ENCODE results near the gene MAK.
A peak's percentile ranks its signal among the peaks of the same experiment; 100 is the strongest.
"Not testable (repeated sequence)": the region's sequence is repeated elsewhere in the genome, so short reads cannot be mapped to it uniquely, and the experiment has no call there.

Gene MAK

DNA sequence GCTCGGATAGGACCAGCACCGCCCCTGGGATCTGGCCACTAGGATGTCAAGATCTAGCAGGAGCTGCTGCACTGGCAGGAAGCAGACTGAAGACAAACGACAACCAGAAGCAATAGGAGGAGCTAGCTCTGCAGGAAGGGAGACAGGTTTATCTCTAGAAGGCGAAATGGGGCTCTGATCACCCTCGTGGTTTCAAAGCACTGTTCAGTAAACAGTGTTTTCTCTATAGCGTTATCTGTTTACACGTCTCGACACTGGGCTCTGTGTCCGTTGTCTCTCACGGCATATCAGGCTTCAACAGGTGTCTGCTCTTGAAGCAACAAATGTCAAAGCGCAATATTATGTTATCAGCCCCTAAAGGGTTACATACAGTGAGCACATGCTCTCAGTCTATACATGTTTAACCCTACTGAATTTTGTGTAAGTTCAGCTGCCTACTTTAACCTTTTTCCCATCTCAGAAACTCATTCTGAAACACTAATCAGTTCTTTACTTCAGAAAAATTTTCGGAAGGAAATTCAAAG is 66.9 kb downstream of the MAK start:
- no peak for DNase-seq

DNA sequence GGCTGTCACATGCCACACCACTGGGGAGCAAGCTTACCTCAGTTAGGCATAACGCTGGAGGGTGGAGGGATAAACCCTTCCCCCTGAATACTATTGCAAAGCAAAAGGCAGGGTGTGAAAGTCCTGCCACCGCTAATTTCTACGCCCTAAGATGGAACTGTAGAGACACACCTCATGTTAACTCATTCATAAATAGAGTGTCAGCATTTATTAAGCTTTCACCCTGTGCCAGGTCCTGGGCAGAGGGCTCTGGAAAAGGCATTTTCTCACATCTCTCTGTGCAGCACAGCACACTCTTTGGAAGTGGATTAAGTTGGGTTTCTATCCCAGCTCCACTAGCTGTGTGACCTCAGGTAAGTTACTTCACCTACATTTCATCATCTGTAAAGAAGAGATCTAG is 68.9 kb downstream of the MAK start:
- no peak for DNase-seq

DNA sequence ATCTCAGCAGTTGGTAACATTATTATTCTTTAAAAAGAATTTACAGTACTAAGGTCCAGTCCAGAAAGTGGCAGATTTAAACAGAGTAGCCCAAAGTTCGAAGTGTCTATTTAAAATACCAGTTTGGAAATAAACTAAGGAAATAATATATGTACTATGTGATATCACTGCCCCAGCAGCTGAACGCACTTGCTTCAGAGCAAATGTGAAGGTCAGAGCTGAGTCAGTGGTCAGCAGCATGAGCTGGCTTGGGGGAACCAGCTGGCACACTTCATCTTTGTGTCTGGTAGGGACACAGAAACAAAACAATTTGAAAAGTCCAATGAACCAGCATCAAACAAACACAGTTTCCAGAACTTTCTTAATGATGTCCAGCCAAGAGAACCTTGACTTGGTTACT is 75.3 kb downstream of the MAK start:
- no peak for DNase-seq

DNA sequence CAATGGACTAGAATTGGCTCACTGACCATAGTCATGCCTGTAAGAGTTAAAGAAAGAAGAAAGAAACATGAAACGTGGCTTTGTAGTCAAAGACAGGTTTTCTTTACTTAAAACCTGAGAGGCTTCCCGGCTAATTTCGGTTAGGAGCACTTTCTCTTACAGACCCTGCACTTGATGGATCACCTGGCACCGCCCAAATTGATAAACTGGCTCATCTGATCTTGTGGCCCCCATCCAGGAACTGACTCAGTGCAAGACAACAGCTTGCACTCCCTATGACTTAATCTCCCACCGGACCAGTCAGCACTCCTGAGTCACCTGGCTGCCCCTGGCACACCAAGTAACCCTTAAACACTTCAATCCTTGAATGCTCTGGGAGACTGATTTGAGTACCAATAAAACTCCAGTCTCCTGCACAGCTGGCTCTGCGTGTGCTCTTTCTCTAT is 78.4 kb downstream of the MAK start:
- DNase-seq: peak; percentile 27

DNA sequence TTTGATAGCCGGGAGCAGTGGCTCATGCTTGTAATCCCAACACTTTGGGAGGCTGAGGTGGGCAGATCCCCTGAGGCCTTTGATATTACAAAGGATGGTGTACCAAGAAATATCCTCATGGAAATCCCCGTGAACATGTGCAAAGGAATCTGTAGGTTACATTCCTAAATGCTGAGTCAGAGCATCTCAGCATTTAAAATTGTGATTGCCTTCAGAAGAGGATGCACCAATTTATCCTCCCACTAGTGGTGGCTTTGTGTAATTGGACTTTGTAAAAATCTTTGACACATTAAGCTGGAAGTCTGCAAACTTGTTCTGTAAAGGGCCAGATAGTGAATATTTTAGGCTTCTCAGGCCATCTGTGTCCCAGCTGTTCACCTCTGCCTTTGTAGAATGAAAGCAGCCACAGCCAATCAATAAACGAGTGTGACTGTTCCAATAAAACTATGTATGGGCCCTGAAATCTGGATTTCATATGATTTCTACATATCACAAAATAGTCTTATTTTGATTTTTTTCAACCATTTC is 79.0 kb downstream of the MAK start:
- DNase-seq: peak; percentile 71

DNA sequence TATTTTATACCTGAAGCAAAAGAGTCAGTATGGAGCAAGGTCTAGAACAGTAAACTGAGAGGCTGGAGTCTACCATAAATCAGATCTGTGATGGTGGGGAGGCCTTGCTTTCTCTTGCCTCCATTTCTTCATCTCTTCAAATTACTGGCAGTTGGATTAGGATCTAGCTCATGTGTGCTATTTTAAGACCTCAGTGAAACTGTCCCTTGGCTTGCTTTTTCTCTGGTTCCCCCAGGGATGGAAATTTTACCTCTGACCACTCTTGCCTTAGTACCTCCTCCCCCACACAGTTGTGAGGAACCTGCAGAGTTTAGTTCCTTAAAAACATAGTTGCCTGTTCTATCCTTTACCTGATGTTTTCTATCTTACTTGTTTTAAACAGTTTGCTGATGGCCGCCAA is 82.3 kb downstream of the MAK start:
- no peak for DNase-seq

DNA sequence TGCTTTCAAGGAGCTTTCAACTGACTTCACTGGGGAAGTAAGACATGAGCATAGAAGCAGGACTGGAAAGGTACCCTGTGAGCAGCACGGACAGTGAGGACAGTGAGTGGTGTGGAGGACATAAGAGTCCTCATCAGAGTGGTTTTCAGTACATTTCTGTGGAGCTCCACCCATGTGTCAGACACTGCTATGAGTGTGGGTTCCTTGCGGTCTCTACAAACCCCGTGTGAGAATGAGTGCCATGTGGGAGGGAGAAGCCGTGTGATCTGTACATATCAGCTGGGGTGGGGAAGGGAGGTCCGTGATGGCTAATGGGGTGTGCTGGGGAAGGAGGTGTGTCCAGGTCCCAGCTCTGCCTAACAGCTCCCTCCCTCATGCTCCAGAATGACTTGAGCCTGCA is 86.6 kb downstream of the MAK start:
- not testable (repeated sequence) for DNase-seq

DNA sequence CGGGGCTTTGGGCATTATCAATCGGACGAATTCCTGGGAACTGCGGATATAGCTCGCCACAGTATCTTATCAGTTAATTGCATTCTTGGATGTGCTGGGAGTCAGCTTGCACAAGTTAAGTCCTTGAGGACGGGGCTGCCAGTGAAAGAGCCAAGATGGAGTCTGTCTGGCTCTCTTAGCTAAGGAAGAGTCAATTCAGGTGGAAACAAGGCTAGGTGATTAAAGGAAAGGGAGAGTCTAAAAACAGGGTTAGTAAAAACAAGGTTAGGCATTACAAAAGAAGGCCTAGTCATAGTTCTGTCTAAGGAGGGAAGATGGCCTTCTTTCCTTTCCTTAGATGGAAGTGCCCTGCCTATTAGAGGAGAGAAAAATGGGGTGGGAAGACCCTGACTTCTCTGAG is 87.8 kb downstream of the MAK start:
- not testable (repeated sequence) for DNase-seq

DNA sequence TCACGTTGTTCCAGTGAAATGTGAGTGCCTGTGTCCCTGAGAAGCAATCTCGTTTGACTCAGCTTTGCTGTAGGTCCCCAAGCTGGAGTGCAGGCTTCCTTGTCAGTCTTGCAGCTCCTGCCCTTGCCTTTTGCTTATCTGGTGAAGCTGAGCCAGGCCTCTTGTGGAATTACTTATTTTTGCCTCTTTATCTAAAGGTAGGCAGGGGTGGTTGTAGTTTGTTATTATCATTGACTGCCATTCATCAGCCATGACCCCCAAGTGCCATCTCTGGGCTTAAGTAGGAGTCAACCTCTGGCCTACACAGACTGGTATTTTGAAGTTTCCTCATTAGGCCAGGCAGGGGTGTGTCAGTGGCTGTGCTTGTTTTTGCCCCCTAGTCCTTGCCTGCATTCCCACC is 88.6 kb downstream of the MAK start:
- DNase-seq: no peak

DNA sequence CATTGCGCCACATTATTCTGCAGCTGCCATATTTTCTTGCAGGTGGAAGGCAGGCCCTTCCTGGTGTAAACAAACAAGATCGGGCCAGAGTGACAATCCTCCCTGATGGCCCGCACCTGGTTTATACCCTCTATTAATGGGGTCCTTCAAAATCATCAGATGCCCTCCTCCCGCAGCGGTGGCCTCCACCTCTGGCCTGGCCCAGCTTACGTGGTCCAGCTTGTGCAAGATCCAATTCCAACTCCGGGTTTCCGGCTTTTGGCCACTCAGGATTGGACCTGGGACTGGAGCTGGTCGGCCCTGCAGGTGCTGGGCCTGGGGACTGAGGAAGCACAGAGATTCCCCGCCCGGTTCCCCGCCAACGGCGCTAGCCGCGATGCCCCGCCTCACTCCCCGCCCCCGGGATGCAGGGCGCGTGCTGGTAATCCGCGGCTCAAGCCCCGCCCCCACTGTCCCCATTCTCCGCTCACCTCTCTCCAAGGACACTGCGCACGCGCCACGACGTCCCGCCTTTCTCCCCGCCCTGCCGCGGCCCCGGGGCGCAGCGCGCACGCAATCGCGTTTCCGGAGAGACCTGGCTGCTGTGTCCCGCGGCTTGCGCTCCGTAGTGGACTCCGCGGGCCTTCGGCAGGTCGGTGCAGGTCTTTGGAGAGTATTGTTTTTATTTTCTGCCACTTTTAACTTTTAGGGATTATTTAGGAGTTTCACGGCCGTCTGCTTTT is 90.9 kb downstream of the MAK start, which contains the start of gene TMEM14B:
TSS of gene TMEM14B (plus strand) at position 555 of the 722 bp plus-strand sequence. CDS start 1,441 bp downstream, outside the sequence.
- peak; percentile 100 for DNase-seq

DNA sequence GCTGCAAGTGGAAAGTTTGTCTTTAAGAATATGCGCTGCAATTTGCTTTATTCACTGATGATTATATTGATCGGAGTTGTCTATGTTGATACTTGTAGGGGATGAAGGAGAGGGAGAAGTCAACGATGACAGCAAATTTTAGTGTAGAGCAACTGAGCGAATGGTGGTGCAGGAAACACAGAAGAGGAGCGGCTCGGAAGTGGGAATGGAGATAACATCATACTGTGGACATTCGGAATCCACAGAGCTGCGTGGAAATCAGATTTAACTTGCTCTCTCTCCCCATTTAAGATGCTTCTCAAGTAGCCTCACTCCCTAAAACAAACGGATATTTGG is 91.5 kb downstream of the MAK start:
- DNase-seq: no peak

DNA sequence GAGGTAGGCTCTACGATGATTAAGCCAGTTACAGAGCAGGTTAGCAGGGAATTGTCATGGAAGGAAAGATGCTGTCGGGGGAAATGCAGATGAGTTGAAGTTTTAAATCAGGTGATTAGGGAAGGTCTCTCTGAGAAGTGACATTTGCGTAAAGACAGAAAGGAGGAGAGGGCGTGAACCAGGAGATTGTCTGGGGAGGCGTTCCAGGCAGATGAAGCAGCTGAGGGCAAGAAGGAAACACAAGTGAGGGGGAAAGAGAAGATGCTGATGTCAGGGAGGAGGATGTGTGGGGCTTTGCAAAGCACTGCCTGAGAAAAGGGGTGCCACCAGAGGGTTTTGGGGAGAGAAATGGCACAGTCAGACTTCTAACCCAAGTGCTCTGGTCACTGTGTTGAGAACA is 93.2 kb downstream of the MAK start:
- DNase-seq: no peak

DNA sequence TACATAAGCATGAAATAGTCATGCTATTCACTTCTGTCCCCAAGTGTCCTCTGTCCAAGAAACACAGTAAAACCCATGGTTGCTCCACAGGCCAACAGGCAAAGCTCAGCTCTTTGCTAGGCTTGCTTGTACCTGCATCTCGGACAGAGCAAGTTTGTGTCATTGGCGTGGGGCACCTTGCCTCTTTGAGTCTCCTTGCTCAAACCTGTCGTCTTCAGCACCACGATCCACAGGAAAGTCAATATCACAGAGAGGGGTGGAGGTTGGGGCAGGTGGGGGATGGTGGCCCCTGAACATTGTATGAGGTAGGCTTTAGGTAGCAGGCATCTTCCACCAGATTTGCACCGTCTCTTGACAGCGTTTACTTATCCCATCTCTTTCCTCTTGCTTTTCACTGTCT is 94.8 kb downstream of the MAK start:
- no peak for DNase-seq

DNA sequence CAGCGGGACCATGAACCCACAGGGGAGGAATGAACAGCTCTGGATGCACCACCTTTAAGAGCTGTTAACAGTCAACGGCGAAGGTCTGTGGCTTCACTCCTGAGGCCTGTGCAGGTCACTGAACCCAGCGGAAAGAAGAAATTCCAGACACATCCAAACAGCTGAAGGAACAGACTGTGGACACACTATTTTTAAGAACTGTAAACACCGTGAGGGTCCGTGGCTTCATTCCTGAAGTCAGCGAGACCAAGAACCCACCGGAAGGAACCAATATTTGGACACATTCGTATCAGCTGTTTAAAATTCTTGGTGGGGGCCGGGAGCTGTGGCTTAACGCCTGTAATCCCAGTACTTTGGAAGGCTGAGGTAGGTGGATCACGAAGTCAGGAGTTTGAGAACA is 96.1 kb downstream of the MAK start:
- no peak for DNase-seq

DNA sequence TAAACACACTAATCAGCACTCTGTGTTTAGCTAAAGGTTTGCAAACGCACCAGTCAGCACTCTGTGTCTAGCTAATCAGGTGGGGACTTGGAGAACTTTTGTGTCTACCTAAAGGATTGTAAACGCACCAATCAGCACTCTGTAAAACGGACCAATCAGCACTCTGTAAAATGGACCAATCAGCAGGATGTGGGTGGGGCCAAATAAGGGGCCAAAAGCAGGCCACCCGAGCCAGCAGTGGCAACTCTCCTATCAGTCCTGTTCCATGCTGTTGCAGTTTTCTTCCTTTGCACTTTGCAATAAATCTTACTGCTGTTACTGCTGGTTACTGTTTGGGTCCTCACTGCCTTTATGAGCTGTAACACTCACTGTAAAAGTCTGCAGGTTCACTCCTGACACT is 96.7 kb downstream of the MAK start:
- DNase-seq: not testable (repeated sequence)

DNA sequence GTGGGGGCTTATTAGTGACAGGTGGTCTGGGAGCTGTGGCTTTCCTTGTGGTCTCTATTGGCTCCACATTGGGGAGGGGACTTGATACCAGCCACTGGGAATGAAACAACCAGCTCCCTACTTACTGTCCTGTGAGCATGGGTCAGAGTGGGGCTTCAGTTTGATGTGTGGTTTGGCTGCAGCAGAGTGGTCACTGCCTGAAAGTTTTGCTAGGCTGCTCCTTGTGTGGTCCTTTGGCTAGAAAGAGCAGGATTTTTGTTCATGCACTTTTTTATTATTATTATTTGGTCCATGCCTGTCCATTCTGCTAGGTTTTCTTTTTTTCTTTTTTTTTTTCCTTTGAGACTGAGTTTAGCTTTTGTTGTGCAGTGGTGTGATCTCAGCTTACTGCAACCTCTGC is 98.3 kb downstream of the MAK start:
- DNase-seq: no peak

DNA sequence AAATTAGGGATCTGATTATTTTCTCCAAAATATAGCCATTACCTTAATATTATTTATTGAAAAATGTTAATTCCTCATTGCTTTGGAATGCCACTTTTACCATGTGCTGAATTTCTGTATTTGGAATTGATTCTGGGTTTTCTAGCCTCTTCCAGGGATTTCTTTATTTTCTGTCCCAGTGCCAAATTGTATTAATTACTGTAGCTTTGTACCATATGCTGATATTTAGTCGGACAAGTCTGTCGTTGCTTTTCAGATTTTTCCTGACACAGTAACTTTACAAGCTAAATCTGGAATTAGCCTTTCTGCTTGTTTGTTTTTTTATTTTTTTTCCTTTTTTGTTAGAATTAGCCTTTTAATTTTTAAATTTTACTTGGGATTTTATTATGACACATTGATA is 101.6 kb downstream of the MAK start:
- DNase-seq: no peak

DNA sequence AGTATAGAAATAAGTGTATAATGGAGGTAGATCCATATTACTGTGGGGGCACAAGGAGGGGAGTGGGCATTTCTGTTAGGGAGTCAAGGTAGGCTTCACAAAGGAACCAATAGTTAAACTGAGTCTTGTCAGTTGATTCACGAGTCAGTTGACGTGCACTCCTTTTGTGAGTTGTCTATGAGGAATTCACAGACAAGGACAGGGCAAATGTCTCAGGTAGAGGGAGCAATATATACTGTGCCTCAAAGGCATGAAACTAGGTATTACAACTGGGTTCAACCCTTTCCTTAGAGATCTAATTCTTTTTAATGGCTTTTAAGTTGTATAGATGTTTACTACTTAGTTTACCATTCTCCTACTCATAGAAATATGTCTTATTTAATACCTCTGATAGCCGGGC is 104.5 kb downstream of the MAK start:
- no peak for DNase-seq

DNA sequence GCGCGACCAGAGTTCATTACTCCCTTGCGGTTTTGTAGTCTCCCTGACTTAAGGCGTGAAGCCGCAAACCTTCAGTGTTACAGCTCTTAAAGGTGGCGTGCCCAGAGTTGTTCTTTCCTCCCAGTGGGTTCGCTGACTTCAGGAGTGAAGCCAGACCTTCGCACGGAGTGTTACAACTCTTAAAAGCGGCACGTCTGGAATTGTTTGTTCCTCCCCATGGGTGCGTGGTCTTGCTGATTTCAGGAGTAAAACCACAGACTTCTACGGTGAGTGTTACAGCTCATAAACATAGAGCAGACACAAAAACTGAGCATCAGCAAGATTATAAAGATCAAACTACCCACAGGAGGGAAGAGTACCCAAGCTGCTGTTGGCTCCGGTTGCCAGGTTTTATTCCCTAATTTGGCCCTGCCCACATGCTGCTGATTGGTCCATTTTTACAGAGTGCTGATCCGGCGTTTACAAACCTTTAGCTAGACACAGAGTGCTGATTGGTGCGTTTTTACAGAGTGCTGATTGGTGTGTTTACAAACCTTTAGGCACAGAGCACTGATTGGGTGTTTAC is 105.1 kb downstream of the MAK start:
- DNase-seq: no peak

DNA sequence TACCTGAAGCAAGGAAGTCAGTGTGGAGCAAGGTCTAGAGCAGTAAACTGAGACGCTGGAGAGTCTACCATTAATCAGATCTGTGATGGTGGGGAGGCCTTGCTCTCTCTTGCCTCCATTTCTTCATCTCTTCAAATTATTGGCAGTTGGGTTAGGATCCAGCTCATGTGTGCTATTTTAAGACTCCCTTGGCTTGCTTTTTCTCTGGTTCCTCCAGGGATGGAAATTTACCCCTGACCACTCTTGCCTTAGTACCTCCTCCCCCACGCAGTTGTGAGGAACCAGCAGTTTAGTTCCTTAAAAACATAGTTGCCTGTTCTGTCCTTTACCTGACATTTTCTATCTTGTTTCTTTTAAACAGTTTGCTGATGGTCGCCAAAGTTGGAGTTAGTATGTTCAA is 108.1 kb downstream of the MAK start:
- no peak for DNase-seq

DNA sequence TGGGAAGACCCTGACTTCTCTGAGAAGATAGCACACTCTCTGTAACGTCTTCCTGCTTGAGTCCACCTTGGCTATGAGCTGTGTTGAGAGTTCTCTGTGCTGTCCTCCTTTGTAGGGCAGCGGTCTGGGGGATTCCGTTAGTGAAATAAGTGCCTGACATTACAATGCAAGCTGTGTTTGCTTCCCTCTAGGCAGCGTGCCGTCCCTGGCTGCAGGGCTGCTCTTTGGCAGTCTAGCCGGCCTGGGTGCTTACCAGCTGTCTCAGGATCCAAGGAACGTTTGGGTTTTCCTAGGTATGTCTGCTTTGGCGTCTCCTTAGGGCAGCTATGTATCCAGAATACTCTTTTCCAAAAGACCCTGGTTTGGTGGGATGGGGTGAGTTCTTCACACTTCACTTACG is 112.6 kb downstream of the MAK start:
- no peak for DNase-seq

DNA sequence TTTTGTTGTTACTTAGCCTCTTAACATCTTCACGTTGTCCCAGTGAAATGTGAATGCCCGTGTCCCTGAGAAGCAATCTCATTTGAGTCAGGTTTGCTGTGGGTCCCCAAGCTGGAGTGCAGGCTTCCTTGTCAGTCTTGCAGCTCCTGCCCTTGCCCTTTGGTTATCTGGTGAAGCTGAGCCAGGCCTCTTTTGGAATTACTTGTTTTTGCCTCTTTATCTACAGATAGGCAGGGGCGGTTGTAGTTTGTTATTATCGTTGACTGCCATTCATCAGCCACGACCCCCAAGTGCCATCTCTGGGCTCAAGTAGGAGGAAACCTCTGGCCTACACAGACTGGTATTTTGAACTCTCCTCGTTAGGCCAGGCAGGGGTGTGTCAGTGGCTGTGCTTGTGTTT is 113.3 kb downstream of the MAK start:
- DNase-seq: no peak

DNA sequence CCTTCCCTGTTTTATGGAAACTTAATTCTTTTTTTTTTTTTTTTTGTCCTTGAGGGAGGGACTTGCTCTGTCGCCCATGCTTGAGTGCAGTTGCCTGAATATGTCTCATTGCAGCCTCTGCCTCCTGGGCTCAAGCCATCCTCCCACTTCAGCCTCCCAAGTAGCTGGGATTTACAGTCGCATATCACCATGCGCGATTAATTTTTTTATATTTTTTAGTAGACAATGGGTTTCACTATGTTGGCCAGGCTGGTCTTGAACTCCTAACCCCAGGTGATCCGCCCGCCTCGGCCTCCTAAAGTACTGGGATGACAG is 114.8 kb downstream of the MAK start:
- DNase-seq: no peak

DNA sequence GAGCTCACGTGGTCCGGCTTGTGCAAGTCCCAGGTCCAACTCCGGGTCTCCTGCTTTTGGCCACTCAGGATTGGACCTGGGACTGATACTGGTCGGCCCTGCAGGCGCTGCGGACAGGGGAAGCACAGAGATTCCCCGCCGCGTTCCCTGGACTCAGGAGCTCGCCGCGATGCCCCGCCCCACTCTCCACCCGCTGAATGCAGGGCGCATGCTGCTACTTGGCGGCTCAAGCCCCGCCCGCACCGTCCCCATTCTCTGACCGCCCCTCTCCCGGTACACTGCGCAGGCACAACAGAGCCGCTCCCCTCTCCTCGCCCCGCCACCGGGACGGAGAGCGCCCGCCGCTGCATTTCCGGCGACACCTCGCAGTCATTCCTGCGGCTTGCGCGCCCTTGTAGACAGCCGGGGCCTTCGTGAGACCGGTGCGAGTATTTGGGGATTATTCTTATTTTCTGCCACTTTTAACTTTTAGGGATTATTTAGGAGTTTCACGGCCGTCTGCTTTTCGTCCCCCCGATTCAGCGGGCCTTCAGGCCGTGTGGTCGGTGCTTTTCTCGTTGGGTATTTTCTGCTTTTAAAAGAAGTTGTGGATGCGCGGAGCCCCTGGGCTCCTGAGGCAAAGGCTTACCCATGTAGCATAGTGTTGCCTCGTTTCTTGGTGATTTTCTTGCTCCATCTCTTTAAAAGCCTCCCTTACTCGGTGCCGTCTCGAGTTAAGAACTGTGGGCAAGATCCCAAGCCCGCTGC is 115.3 kb downstream of the MAK start, which contains the start of gene TMEM14C:
TSS of gene TMEM14C (plus strand) at position 251 of the 747 bp plus-strand sequence. CDS start 1,544 bp downstream, outside the sequence.
- peak; percentile 99 for DNase-seq

Measured in NCI-H82 (cell line).